Left lobe of liver (tissue), 2 donors: Measurements from ENCODE around the gene WTIP. TPM values are rescaled to one million over a fixed set of nuclear protein-coding genes. Genes with fewer than 3 reads are reported as not detected.
"Not testable (repeated sequence)": the region's sequence is repeated elsewhere in the genome, so short reads cannot be mapped to it uniquely, and the experiment has no call there.

ENCODE experiments used
- ATAC-seq: fragments of 200-7000 bp; cut with Tn5 transposase; one replicate; pipeline ENCODE4 v1.9.1; 2020; ENCODE audit warnings: mild to moderate bottlenecking, moderate library complexity
- DNase-seq: peaks from one replicate; pipeline ENCODE4 v3.0.0-alpha.2; 2020; ENCODE audit warnings: low spot score
- total RNA-seq: library from RNA; stranded (reverse); gene quantifications from one replicate; pipeline ENCODE4 v1.2.1, GENCODE V29; 2021
- donor health status: DM: no; HTN: no; CAD: no; lungs with moderate emphysema.
- donor health status: DM: no; HTN: yes; CAD: no.

The WTIP gene
- total RNA-seq = 1.4 TPM

GRCh38 chr19:34480971-34481841 lies at the start of gene WTIP:
Gene WTIP, plus strand, starts transcription at chr19:34481758. Its CDS starts 217 bp downstream, at chr19:34481975.
- ATAC-seq (peak; percentile 66), DNase-seq (no peak)

- DNase-seq (no peak), ATAC-seq (no peak)
Measured at GRCh38 chr19:34432797-34433196, 48.8 kb upstream of the WTIP start.

- ATAC-seq = no peak
- DNase-seq = no peak
Measured at GRCh38 chr19:34436716-34437115, 44.8 kb upstream of the WTIP start.

GRCh38 chr19:34448191-34448590 lies 33.4 kb upstream of the WTIP start:
- no peak for ATAC-seq
- no peak for DNase-seq

- DNase-seq (no peak), ATAC-seq (no peak)
Measured at GRCh38 chr19:34452723-34453122, 28.8 kb upstream of the WTIP start.

GRCh38 chr19:34454091-34454490 lies 27.5 kb upstream of the WTIP start:
- DNase-seq (no peak), ATAC-seq (no peak)

- DNase-seq (no peak), ATAC-seq (no peak)
Measured at GRCh38 chr19:34454685-34455084, 26.9 kb upstream of the WTIP start.

- not testable (repeated sequence) for ATAC-seq, DNase-seq
Measured at GRCh38 chr19:34455783-34456480, 25.6 kb upstream of the WTIP start.

- ATAC-seq (no peak), DNase-seq (no peak)
Measured at GRCh38 chr19:34457446-34457845, 24.1 kb upstream of the WTIP start.

- ATAC-seq (no peak), DNase-seq (no peak)
Measured at GRCh38 chr19:34458677-34459076, 22.9 kb upstream of the WTIP start.

GRCh38 chr19:34459614-34460013 lies 21.9 kb upstream of the WTIP start:
- DNase-seq = no peak
- ATAC-seq = no peak

- ATAC-seq (no peak), DNase-seq (no peak)
Measured at GRCh38 chr19:34461375-34462100, 20.0 kb upstream of the WTIP start.

- not testable (repeated sequence) for DNase-seq
- peak; percentile 20 for ATAC-seq
Measured at GRCh38 chr19:34464785-34465184, 16.8 kb upstream of the WTIP start.

- DNase-seq = no peak
- no peak for ATAC-seq
Measured at GRCh38 chr19:34468409-34468808, 13.1 kb upstream of the WTIP start.

- DNase-seq, ATAC-seq: not testable (repeated sequence)
Measured at GRCh38 chr19:34469026-34469425, 12.5 kb upstream of the WTIP start.

- DNase-seq = no peak
- no peak for ATAC-seq
Measured at GRCh38 chr19:34471906-34472700, 9.5 kb upstream of the WTIP start.

GRCh38 chr19:34474233-34474989 lies 7.1 kb upstream of the WTIP start:
- ATAC-seq (no peak), DNase-seq (no peak)

GRCh38 chr19:34475026-34475974 lies 6.3 kb upstream of the WTIP start:
- DNase-seq (no peak), ATAC-seq (no peak)
